KOPT-K1 (cell line): ENCODE results near the gene MYOM1.

ENCODE experiments used
- H3K27ac ChIP-seq: fragments of 200-600 bp; sonication (generic); 2 replicates; pipeline ENCODE4 v1.5.1; 2016; ENCODE audit warnings: antibody characterized with exemption, mild to moderate bottlenecking, low read depth, low read length; ENCODE audit not compliant: poor library complexity, severe bottlenecking
- H3K36me3 ChIP-seq: fragments of 200-600 bp; sonication (generic); 2 replicates; pipeline ENCODE4 v1.5.1; 2017; ENCODE audit warnings: antibody characterized with exemption, mild to moderate bottlenecking, low read length, moderate library complexity; ENCODE audit not compliant: insufficient read depth
- H3K9me3 ChIP-seq: fragments of 200-600 bp; sonication (generic); 2 replicates; pipeline ENCODE4 v1.5.1; 2017; ENCODE audit warnings: antibody characterized with exemption, low read length, mild to moderate bottlenecking; ENCODE audit not compliant: insufficient read depth, poor library complexity, severe bottlenecking

MYOM1 gene

GRCh38 chr18:3255611-3256165 is 35.9 kb upstream of the MYOM1 start:
- H3K27ac ChIP-seq = no peak overlapping the region
- no peaks in the 10 kb centered on the region for H3K9me3 ChIP-seq
- peaks cover 62% of the 10 kb centered on the region for H3K36me3 ChIP-seq

- Histone ChIP-seq H3K36me3 (peaks cover 69% of the 10 kb centered on the region), H3K27ac (no peak overlapping the region), H3K9me3 (no peaks in the 10 kb centered on the region)
These were observed 35.0 kb upstream of the MYOM1 start for GRCh38 chr18:3254725-3255124.

- Histone ChIP-seq H3K27ac (no peak overlapping the region), H3K9me3 (no peaks in the 10 kb centered on the region), H3K36me3 (peaks cover 66% of the 10 kb centered on the region)
These were observed 33.1 kb upstream of the MYOM1 start for GRCh38 chr18:3252843-3253242.

- peaks cover 57% of the 10 kb centered on the region for H3K36me3 ChIP-seq
- H3K27ac ChIP-seq = no peak overlapping the region
- H3K9me3 ChIP-seq = no peaks in the 10 kb centered on the region
These were observed 32.2 kb upstream of the MYOM1 start for GRCh38 chr18:3251963-3252277.

- peaks cover 52% of the 10 kb centered on the region for H3K36me3 ChIP-seq
- H3K27ac ChIP-seq = no peak overlapping the region
These were observed 31.6 kb upstream of the MYOM1 start for GRCh38 chr18:3251249-3251962.

GRCh38 chr18:3250237-3251107 is 30.7 kb upstream of the MYOM1 start:
- H3K27ac ChIP-seq = no peak overlapping the region
- H3K36me3 ChIP-seq = peaks cover 42% of the 10 kb centered on the region
- no peaks in the 10 kb centered on the region for H3K9me3 ChIP-seq

More at GRCh38 chr18:3251249-3251962, 31.6 kb upstream of the MYOM1 start:
- no peaks in the 10 kb centered on the region for H3K9me3 ChIP-seq

- Histone ChIP-seq H3K27ac (peak overlapping the region; percentile 92), H3K36me3 (peaks cover 26% of the 10 kb centered on the region), H3K9me3 (no peaks in the 10 kb centered on the region)
These were observed 29.0 kb upstream of the MYOM1 start for GRCh38 chr18:3248658-3249359.

- Histone ChIP-seq H3K36me3 (peaks cover 19% of the 10 kb centered on the region), H3K9me3 (no peaks in the 10 kb centered on the region), H3K27ac (peak overlapping the region; percentile 92)
These were observed 28.4 kb upstream of the MYOM1 start for GRCh38 chr18:3248062-3248657.

- peaks cover under 1% of the 10 kb centered on the region for H3K9me3 ChIP-seq
- peak within 1 kb of the TSS; percentile 92 for H3K27ac ChIP-seq
- H3K36me3 ChIP-seq = peaks cover 14% of the 10 kb centered on the region
These were observed 27.7 kb upstream of the MYOM1 start, which contains the start of gene MYL12A for GRCh38 chr18:3247240-3248061. Gene MYL12A (plus strand): TSS chr18:3247801. CDS start chr18:3253248, 5,447 bp downstream.

- H3K9me3 ChIP-seq = peaks cover 7% of the 10 kb centered on the region
- H3K27ac ChIP-seq = peak overlapping the region; percentile 92
- peaks cover 14% of the 10 kb centered on the region for H3K36me3 ChIP-seq
These were observed 27.0 kb upstream of the MYOM1 start for GRCh38 chr18:3246635-3247239.

GRCh38 chr18:3245853-3246634 is 26.3 kb upstream of the MYOM1 start:
- Histone ChIP-seq H3K9me3 (peaks cover 14% of the 10 kb centered on the region), H3K36me3 (peaks cover 14% of the 10 kb centered on the region), H3K27ac (peak overlapping the region; percentile 92)

GRCh38 chr18:3245185-3245564 is 25.4 kb upstream of the MYOM1 start:
- Histone ChIP-seq H3K36me3 (peaks cover 7% of the 10 kb centered on the region), H3K27ac (no peak overlapping the region), H3K9me3 (peaks cover 23% of the 10 kb centered on the region)

- H3K27ac ChIP-seq = no peak overlapping the region
- H3K9me3 ChIP-seq = peaks cover 23% of the 10 kb centered on the region
- H3K36me3 ChIP-seq = no peaks in the 10 kb centered on the region
These were observed 19.0 kb upstream of the MYOM1 start for GRCh38 chr18:3238742-3239141.
